ENCODE data around the gene CRIP2.

- TF ChIP-seq CTCF (IDR thresholded peaks at IDR 0.05) (no peak), POLR2A (IDR thresholded peaks at IDR 0.05) (no peak)
Measured at GRCh38 chr14:105503296-105503640, 28.6 kb downstream of the CRIP2 start.
